ENCODE measurements around the gene TSC2. TPM values are rescaled to one million over a fixed set of nuclear protein-coding genes. Genes with fewer than 3 reads are reported as not detected.

Gene TSC2
- total and polyA plus RNA-seq, 12 donors: 18.6 to 333 (median 92.6) TPM

- peaks cover 0 to 36% of the 10 kb centered on the region in 2 donors for H3K4me1 ChIP-seq (replicated peaks in 1 of 2)
- H3K9me3 ChIP-seq (replicated peaks in 1 of 3): no peaks in the 10 kb centered on the region
- no peaks in the 10 kb centered on the region for H3K27me3 ChIP-seq
- no peak for DNase-seq
- H3K4me3 ChIP-seq: no peak overlapping the region
- TF ChIP-seq POLR2A (IDR thresholded peaks at IDR 0.05): no peak
- TF ChIP-seq, protein P1, sequence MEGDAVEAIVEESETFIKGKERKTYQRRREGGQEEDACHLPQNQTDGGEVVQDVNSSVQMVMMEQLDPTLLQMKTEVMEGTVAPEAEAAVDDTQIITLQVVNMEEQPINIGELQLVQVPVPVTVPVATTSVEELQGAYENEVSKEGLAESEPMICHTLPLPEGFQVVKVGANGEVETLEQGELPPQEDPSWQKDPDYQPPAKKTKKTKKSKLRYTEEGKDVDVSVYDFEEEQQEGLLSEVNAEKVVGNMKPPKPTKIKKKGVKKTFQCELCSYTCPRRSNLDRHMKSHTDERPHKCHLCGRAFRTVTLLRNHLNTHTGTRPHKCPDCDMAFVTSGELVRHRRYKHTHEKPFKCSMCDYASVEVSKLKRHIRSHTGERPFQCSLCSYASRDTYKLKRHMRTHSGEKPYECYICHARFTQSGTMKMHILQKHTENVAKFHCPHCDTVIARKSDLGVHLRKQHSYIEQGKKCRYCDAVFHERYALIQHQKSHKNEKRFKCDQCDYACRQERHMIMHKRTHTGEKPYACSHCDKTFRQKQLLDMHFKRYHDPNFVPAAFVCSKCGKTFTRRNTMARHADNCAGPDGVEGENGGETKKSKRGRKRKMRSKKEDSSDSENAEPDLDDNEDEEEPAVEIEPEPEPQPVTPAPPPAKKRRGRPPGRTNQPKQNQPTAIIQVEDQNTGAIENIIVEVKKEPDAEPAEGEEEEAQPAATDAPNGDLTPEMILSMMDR (IDR thresholded peaks at IDR 0.05): no peak
- WGBS, 4 donors: 82 to 90% (median 89%) methylated on average over 16 to 28 of the region's 28 CpGs
- peak overlapping the region in 1 of 5 donors; percentile 76 for H3K27ac ChIP-seq
- intact Hi-C loops (cut with DNase I): no loop called here
- H3K36me3 ChIP-seq (replicated peaks in 1 of 2): peaks cover 0 to 57% of the 10 kb centered on the region in 2 donors
These were observed 47.8 kb upstream of the TSC2 start for GRCh38 chr16:1999866-2000514.

GRCh38 chr16:2001035-2001434 lies 46.8 kb upstream of the TSC2 start:
- Histone ChIP-seq H3K4me1 (replicated peaks in 1 of 2) (peaks cover 0 to 43% of the 10 kb centered on the region in 2 donors), H3K27me3 (no peaks in the 10 kb centered on the region), H3K27ac (no peak overlapping the region), H3K4me3 (no peak overlapping the region), H3K36me3 (replicated peaks in 1 of 2) (peaks cover 0 to 57% of the 10 kb centered on the region in 2 donors), H3K9me3 (replicated peaks in 1 of 3) (no peaks in the 10 kb centered on the region)
- WGBS, 4 donors: 92 to 95% (median 95%) methylated on average over 7 to 19 of the region's 19 CpGs
- intact Hi-C loops (cut with DNase I): no loop called here
- TF ChIP-seq, protein P1 (IDR thresholded peaks at IDR 0.05): no peak
- no peak for TF ChIP-seq POLR2A (IDR thresholded peaks at IDR 0.05)
- no peak for DNase-seq

- no peak for DNase-seq
- intact Hi-C loops (cut with DNase I): no loop called here
- Histone ChIP-seq H3K27me3 (no peaks in the 10 kb centered on the region), H3K9me3 (replicated peaks in 1 of 3) (no peaks in the 10 kb centered on the region), H3K4me3 (no peak overlapping the region), H3K36me3 (replicated peaks in 1 of 2) (peaks cover 0 to 57% of the 10 kb centered on the region in 2 donors), H3K27ac (no peak overlapping the region), H3K4me1 (replicated peaks in 1 of 2) (peaks cover 0 to 41% of the 10 kb centered on the region in 2 donors)
- no peak for TF ChIP-seq POLR2A (IDR thresholded peaks at IDR 0.05)
- TF ChIP-seq, protein P1 (IDR thresholded peaks at IDR 0.05): no peak
- 93 to 97% (median 96%) methylated on average over 33 to 53 of the region's 53 CpGs for WGBS, 4 donors
These were observed 46.1 kb upstream of the TSC2 start for GRCh38 chr16:2001456-2002355.
